Nucleus accumbens (tissue), 56 donors: ENCODE results near the gene ANXA2.
A peak's percentile ranks its signal among the peaks of the same experiment; 100 is the strongest.
"Not testable (repeated sequence)": the region's sequence is repeated elsewhere in the genome, so short reads cannot be mapped to it uniquely, and the experiment has no call there.

Experiments
- DNase-seq, 56 donors: peaks; one replicate each; lab custom pipeline; 2025; lab: John Stamatoyannopoulos, UW

The ANXA2 gene

DNA sequence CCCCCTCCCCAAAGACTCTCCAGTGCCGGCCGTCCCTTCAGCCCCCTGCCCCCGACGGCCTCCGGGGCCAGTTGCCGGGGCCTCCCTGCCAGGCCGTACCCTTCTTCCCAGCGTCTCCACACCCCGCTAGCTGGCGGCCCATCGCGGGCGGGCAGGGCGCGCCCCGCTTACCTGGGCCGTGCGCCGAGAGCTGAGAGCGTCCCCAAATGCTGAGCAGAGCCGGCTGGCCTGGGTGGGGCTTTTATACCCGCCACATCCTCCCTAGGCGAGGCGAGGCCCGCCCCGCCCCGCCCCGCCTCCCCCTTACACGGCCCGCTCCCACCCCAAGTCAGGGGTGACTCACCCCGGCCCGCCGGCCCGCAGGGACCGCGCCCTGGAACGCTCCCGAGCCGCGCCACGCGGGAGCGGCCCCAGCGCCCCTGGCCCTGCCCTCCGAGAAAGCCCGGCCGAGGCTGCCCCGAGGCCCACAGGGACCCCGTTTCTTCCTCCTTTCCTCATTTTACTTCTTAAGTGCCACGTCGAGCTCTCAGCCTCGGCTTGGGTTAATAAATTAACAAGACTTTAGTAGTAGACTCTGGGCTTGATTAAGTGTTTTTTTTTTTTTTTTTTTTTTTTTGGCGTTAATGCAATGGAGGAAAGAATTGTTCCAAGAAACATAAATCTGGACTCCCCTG is at the start of gene ANXA2:
Gene ANXA2, minus strand, starts transcription at position 215 of the 674 bp plus-strand sequence. CDS start 11,911 bp downstream, outside the sequence.
- peak in 7 of 56 donors; percentile 13 to 69 (median 34) for DNase-seq

DNA sequence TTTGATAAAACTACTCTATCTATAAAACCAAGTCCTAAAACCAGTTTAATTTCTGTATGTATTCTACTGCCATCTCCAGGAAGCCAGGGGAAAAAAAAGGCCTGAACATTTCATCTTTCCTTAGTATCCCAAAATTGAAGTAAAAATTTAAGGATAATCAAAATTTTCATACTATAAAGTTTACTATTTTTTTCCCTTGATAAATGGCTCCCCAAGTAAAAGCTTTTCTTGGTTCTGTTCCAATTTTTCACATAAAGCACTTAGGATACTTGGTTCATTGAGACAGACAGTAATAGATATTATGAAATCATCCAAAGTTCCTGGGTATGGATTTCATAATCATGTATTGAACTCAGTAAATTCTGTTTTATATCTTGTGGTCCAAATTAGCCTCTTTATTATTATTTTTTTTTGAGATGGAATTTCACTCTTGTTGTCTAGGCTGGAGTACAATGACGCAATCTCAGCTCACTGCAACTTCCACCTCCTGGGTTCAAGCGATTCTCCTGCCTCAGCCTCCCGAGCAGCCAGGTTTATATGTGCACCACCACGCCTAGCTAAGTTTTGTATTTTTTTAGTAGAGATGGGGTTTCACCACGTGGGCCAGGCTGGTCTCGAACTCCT is 46.6 kb upstream of the ANXA2 start:
- no peak for DNase-seq

DNA sequence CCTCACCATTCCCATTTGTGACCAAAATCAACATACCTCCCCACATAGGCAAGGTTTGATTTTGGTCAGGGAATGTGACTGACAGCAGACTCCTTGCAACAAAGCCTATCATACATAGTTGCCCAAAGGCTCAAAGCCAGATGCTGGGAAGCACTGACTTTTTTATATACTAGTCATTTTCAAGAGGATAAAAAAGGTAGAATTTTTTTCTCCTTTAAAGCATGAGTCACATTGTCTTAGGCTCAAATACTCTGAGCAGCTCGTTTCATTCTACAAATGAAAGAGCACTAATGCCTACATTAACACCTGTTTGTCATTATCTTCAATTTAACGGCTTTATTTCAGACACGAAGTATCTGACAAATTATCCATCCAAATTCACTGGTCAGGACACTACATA is 45.0 kb upstream of the ANXA2 start:
- no peak for DNase-seq

DNA sequence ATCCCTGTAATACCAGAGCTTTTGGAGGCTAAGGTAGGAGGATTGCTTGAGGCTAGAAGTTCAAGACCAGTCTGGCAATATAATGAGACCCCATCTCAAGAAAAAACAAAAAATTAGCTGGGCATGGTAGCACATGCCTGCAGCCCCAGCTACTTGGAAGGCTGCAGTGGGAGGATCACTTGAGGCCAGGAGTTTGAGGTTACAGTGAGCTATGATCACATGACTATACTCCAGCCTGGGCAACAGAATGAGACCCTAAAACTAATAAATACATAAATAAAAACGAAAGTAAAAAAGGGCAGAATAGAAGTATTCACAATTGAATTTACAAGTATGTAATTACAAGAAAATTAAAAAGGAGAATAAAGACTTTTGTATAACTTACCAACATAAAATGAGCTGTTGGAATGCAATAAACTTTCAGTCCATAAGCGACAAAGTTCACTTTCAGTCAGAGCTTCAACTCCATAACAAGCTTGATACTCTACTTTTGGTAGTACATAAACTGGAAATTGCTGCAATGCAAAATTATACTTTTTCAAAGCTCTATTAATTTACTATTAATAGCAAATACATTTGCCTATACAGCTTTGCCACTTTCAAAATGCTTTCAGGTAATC is 44.4 kb upstream of the ANXA2 start:
- DNase-seq: no peak

DNA sequence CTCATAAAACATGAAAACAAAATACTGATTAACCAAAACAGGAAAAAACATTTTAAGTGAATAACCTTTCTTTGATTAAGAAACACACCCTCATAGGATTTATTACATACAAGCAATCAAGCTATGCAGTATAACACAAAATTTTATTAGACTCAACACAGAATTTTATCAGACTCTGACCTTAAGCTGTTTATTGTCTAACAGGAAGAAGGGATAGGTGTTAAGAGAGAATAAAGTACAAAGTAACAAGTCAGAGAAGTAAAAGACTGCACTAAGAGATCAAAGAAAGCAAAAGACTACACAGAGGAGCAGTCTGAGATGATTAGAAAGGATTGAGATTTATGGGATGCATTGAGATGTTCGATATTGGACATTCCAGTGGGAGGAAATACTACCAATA is 43.5 kb upstream of the ANXA2 start:
- no peak for DNase-seq

DNA sequence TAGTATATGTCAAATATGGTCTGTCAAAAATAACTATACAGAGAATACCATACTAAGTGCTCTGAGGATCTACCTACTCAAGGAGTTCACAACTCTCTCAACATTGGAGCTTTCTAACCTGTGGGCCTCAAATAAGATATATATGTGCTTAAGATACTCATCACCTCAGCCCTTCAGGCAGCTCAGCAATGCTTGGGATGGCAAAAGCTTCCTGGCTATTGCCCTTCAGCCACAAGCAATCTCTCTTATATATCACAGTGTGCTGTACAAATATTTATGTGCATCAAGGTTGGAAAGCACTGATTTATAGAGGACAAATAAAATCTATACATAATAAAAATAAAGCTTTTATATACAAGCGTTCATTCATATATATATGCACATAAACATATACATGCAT is 40.9 kb upstream of the ANXA2 start:
- no peak for DNase-seq

DNA sequence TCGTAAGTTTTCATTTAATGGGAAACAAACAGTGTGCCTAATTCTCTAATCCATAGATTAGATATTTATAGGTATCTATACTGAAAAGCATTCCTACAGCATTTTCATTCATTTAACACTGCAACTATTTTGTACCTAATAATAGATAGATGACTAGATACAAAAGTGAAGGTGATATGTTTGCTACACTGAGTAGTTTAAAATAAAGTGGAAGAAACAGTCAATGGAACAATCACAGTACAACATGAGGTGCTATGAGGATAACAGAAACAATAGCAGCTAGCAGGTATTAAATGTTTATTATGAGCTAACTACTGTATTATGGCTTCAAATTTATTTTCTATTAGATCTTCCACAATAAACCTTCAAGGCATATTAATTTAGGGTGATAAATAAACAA is 31.1 kb upstream of the ANXA2 start:
- DNase-seq: no peak

DNA sequence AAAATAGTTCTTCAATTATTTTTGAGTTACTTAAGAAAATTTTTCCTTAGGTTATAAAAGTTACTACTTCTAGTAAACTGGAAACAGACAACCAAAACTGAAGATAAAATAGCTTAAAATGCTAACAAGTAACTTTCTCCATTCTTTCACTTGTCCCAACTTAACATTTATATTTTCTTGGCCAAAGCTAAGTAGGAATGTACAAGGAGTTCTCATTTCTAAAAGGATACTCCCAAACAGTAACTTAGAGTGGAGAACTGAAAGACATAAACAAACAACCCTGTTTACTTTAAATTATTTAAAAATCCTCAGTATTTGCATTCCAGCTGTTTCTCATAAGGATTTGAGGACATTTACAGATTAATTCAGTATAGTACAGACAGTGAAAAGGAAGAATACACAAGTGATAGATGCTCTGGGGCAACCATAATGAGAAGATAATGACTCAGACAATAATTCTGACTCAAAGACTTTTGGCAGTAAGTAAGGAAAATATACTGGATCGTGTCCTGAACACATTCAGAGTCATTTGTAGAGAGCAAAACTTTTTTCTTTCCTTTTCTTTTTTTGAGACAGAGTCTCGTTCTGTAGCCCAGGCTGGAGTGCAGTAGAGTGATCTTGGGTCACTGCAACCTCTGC is 29.2 kb upstream of the ANXA2 start:
- DNase-seq: no peak

DNA sequence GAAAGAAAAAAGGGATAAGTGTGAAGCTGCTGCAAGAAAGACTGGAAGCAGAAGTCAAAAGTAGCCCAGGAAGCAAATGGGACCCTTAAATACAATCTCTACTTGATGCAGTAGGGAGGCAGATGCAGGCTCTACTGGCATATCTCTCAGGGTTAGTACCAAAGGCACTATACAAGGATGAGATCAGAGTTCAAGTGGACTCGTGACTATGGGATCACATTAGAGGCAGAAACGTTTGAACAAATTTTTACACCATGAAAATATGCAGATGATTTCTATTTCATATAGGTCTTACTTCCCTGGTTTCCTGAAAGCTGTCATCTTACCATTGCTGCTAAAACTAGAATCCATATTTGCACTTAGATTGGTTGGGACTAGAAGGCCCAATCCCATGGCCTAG is 27.7 kb upstream of the ANXA2 start:
- no peak for DNase-seq

DNA sequence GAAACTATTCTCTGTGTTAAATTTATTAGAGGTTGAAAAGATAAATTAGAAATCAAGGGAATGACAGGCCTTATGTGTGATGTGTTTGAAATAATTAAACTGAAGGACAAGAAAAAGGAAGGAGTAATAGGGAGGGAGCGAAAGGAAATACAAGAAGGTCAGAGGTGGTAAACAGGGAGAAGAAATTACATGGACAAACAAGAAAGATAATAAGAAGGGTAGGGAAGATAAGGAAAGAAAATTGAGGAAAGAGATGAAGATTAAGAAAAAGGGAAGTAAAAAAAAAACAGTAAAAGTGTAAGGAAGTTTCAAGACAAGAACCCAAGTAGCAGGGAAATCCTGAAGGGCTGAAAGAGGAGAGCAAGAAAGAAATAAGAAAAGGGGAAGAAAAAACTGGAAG is 26.2 kb upstream of the ANXA2 start:
- no peak for DNase-seq

DNA sequence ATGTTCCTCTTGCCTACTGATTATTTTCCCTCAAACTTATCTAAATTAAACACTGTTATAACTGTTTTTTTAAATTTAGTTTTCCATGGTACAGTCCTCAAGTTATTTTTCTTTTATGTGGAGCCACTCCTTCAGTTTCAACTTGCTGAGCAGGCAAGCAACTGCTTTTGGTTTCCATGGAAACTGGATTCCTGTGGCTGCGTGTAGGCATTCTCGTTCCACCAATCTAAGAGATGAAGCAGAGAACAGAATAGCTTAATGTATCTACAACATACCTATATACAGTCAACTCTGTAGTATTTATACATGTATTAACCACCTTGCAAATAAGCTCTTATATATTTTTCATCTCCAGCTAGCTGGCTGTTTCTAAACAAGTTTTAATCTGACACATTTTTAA is 25.8 kb upstream of the ANXA2 start:
- peak in 14 of 56 donors; percentile 6 to 47 (median 17) for DNase-seq

DNA sequence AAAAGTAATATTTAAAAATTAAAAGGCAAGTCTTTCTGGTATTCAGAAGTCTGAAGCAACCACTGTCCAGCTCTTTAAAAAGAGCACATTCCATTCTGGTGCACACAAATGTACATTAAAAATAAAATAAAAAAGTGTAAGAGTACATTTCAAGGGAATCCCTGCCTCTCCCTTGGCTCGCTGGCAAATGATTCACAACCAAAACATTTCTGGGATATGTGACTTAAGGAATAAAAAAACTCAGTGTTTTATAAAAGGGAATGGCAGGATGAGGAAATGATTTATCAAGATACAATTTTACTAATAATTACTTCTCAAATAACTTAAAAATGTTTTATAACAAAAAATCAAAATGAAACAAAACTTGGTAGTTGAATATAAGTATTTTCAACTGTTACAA is 23.8 kb upstream of the ANXA2 start:
- DNase-seq: no peak

DNA sequence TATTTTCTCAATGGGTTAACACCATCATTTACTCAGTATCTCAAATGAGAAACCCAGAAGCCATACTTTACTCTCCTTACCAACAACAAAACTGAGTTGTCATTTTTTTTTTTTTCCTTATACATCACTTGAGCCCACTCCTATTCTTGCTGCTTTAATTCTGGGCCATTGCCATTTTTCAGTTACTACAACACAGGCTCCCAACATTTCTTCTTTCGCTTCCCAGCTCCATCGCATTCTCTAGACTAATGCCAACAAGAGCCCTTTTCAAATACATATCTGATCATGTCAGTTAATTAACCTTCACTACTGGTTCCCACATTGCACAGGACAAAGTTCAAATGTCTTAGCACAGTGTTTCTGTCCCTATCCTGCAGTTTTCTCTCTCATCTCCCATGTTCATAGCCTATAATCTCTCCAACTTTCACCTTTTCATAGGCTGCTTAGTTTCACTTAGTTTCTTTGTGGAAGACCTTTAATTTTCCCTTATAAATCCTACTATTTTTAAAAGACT is 22.5 kb upstream of the ANXA2 start:
- DNase-seq: no peak

DNA sequence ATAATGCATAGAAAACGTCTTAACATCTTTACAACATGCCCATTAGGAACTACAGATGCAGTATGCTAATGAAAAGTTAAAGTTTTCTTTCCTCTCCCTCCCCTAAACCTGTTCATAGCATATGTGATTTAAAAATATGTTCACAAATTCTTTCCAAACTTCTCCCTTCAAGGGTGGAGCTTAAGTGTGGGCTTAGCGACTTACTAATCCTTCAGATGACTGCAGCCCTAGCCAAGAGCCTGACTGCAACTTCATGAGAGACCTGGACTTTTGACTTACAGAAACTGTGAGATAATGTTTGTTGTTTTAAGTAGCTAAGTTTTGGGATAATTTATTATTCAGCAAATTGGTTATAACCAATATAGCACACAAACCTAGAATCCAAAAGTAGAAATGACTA is 22.0 kb upstream of the ANXA2 start:
- DNase-seq: no peak

DNA sequence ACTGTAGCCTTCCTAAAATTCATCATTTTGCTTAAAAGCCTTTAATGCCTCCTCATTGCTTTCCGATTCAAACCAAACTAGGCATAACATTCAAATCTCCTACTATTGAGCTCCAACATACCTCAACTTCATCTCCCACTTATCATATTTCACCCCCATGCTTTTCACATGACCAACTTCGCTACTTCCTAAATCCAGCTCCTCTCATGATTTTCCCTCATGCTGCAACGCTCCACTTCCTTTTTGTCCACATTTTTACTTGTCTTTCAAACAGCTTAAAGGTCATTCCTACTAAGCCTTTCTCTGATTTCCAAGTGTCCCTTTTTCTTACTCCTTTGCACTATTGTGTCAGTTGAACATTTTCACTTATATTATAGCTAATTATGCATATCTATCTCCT is 20.3 kb upstream of the ANXA2 start:
- no peak for DNase-seq

DNA sequence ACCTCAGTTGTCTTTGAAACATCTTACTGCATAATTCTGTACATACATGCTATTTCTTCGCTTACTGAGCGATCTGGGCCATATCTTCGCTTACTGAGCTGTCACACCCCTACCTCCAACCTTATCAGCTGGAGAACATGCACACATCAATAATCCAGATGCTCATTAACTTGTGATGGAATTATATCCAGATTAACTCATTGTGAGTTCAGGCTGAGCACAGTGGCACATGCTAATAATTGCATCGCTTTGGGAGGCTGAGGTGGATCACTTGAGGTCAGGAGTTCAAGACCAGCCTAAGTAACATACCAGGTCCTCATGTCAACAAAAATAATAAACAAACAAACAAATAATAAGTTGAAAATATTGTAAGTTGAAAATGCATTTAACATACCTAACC is 19.3 kb upstream of the ANXA2 start:
- no peak for DNase-seq

DNA sequence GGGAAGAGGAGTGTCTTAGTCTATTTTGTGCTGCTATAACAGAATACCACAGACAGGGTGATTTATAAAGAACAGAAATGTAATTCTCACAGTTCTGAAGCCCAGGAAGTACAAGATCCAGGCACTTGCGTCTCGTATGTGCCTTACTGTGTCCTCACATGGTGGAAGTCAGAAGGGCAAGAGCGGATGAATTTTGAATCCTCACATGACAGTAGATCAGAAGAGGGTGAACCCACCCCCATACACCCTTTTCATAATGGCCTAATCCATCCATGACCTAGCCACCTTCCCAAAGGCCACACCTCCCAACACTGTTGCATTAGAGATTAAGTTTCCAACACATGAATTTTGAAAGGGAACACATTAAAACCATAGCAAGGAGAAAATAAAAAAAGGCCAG is 18.7 kb upstream of the ANXA2 start:
- no peak for DNase-seq

DNA sequence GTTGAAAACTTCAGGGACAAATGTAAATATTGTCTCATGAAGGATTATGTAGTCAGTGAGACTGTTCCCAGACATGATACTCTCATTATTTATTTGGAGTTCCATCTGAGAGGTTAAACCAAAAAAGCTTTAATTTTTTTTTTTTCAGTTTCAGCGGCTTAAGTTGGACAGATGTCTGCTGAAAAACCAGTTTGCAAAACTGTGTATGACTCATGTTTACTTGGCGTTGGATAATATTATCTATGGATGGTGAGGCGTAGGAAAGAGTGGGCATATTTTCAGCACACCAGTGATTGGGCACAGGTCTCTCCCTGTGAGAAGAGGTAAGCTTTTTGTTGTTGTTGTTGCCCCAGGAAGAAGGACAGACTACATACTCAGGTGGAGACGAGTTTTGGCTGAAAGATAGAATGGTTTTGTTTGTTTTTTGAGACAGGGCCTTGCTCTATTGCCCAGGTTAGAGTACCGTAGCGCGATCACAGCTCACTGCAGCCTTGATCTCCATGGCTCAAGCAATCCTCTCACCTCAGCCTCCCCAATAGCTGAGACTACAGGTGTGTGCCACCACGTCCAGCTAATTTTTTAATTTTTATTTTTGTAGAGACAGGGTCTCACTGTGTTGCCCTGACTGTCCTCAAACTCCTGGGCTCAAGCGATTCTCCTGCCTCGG is 16.4 kb upstream of the ANXA2 start:
- DNase-seq: no peak

DNA sequence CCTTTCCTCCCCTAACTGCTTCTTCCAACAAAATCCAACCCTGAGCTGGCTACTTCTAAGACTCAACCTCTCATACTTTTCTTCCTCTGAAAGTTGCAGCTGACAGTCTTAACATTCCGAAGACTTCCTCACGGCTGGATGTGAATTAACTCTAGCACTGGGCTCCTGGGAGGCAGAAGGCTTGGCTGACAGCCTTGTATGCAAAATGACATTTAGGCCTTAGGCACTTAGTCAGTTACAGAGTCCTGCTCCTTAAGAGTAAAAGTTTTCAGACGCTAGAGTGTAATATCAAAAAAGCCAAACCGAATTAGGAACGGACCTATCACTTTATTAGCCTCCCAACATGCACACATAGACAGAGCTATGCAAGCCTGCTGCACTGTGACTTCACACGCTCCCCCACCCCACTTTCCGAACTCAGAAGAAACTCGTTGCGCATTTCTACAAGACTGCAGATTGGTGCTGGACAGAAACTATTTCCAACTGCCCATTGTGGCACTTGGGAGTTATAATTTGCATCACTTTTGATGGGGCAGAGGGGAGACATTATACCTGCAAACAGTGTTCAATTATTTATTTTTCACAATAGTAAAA is 15.5 kb upstream of the ANXA2 start:
- DNase-seq: no peak

DNA sequence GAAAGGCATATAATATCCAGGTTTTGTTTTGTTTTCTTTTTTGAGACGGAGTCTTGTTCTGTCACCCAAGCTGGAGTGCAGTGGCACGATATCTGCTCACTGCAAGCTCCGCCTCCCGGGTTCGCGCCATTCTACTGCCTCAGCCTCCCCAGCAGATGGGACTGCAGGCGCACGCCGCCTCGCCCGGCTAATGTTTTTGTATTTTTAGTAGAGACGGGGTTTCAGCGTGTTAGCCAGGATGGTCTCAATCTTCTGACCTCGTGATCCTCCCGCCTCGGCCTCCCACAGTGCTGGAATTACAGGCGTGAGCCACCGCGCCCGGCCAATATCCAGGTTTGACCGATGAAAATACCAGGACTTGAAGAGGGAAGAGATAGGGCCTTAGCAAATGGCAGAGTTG is 15.0 kb upstream of the ANXA2 start:
- not testable (repeated sequence) for DNase-seq
